GM12891 (cell line): Measurements from ENCODE around the gene MTA2.
A peak's percentile ranks its signal among the peaks of the same experiment; 100 is the strongest.
"Not testable (repeated sequence)": the region's sequence is repeated elsewhere in the genome, so short reads cannot be mapped to it uniquely, and the experiment has no call there.

Experiments used
- DNase-seq: peaks from one replicate; pipeline ENCODE4 v3.0.0; 2011; ENCODE audit warnings: low spot score; ENCODE audit not compliant: insufficient read length
- FAIRE-seq: peaks from 2 replicates; lab custom pipeline; 2011; peaks lifted over from hg19 to GRCh38; lab: Jason Lieb, UNC
- PAX5 ChIP-seq: IDR thresholded peaks from 2 replicates; pipeline ENCODE4 v1.6.1; 2011; ENCODE audit warnings: low read length, moderate library complexity, mild to moderate bottlenecking; ENCODE audit not compliant: insufficient read depth, severe bottlenecking
- POLR2A ChIP-seq: IDR thresholded peaks from 2 replicates; pipeline ENCODE4 v1.6.1; 2011; ENCODE audit warnings: low read depth, low read length, control low read depth
- POLR2AphosphoS5 ChIP-seq: IDR thresholded peaks from 2 replicates; pipeline ENCODE4 v1.6.1; 2011; ENCODE audit warnings: low read depth, low read length, control low read depth
- POU2F2 ChIP-seq: IDR thresholded peaks from 2 replicates; pipeline ENCODE4 v1.6.1; 2011; ENCODE audit warnings: low read depth, mild to moderate bottlenecking, control low read depth, low read length, moderate library complexity
- SPI1 ChIP-seq: IDR thresholded peaks from 2 replicates; pipeline ENCODE4 v1.6.1; 2011; ENCODE audit warnings: low read depth, low read length, control low read depth
- TAF1 ChIP-seq: IDR thresholded peaks from 2 replicates; pipeline ENCODE4 v1.6.1; 2011; ENCODE audit warnings: low read depth, low read length, control low read depth

Gene MTA2

DNA sequence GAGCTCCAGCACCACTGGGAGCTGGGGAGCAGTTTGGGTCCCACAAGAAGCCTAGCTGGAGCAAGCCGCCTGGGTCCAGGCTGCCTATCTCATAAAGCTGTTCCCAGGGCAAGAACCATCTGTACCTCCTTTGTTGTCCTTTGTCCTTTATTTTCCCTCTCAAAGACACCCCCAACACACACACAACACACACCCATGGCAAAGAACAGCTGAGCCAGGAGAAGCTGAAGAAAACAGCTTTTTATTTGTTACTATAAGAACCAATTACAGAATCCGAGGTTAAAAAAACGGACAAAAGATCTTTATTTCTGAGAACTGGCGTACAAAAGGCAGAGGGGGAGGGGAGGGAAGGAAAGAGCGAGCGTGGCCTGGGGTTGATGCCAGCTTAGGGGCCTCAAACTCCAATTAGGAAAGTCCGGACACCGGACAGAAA is 8.7 kb downstream of the MTA2 start:
- DNase-seq (no peak), FAIRE-seq (no peak)
- TF ChIP-seq PAX5, result no peak
- TF ChIP-seq SPI1, result no peak
- no peak for TF ChIP-seq TAF1
- TF ChIP-seq POU2F2, result no peak
- TF ChIP-seq POLR2AphosphoS5, result no peak
- no peak for TF ChIP-seq POLR2A

- peak; percentile 28 for FAIRE-seq
- DNase-seq, result no peak
- no peak; the same call in 1 of the 2 replicates for TF ChIP-seq POLR2AphosphoS5
- no peak for TF ChIP-seq TAF1
- TF ChIP-seq POLR2A, result no peak; the same call in 1 of the 2 replicates
- no peak for TF ChIP-seq PAX5
- TF ChIP-seq POU2F2, result no peak
- no peak for TF ChIP-seq SPI1
Observed at GRCh38 chr11:62592146-62592815, 9.4 kb downstream of the MTA2 start.

- TF ChIP-seq SPI1, result peak; percentile 52
- TF ChIP-seq POLR2AphosphoS5, result peak; percentile 97
- peak; percentile 99 for TF ChIP-seq POLR2A
- TF ChIP-seq TAF1, result peak; percentile 92
- TF ChIP-seq PAX5, result no peak
- TF ChIP-seq POU2F2, result peak; percentile 100
- FAIRE-seq, result peak; percentile 99
- DNase-seq, result peak; percentile 87
Observed at GRCh38 chr11:62591448-62592145, 10.1 kb downstream of the MTA2 start, which contains the start of gene TUT1. TUT1 (minus strand) TSS chr11:62591523; CDS start chr11:62591485, 38 bp downstream.

DNA sequence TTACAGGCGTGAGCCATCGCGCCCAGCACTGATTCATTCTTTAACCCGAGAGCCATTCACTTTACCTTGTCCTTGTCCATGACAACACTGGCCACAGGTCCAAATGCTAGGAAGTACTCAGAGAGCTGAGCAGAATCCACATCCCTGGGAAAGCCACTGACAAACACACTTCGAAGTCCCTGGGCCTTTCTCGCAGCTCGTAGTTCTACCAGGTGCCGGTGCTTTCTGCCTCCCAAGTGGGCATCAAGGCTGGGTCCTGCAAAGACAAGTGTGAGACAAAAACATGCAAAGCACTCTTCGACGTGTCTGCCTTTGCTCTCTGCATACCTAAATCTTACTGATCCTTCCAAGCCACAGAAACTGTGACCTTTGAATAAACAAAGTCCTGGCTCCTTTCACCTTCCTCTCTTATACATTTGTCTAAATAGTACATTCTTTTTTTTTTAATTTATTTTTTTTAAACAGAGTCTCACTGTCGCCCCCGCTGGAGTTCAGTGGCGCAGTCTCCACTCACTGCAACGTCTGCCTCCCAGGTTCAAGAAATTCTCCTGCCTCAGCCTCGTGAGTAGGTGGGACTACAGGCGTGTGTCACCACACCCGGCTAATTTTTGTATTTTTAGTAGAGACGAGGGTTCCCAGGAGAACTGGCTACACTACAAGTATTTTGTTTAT is 12.6 kb downstream of the MTA2 start:
- no peak for FAIRE-seq
- no peak for DNase-seq
- TF ChIP-seq TAF1, result no peak
- TF ChIP-seq POLR2AphosphoS5, result no peak

GRCh38 chr11:62585356-62585755 is 16.3 kb downstream of the MTA2 start:
- not testable (repeated sequence) for DNase-seq, FAIRE-seq

GRCh38 chr11:62581735-62582134 is 19.9 kb downstream of the MTA2 start:
- not testable (repeated sequence) for FAIRE-seq, DNase-seq

DNA sequence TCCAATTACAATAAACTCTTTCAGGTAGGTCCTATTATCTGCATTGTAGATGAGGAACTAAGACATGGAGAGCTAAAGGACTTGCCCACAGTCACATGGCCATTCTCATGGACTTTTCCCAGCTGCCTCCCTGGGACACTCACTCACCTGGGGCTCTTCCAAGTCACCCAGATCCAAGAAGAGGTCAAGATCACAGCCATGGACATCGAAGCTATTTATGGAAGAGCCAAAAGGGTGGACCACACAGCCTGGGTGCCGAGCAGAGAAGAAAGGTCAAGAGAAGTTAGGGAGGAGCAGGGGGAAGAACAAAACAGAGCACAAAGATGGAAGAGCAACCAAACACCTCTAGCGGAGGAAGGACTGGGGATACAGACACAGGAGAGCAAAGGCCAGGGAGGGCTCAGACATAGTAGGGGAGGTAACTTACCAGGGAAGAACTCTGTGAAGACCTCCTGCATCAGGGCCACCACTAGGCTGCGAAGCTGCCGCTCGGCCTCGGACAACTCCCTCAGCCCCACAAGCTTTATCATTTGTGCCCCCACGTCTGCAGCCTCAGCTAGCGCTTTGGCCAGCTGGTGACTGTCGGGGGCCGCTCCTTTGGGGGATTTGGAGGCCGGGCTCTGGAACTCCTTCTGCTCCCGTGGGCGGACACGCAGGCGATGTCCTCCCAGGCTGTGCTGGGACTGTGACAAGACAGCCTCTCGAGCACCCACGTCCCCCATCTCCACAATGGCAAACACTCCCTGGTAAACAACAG is 20.5 kb downstream of the MTA2 start:
- TF ChIP-seq SPI1, result no peak
- TF ChIP-seq POLR2A, result no peak
- TF ChIP-seq POU2F2, result no peak
- TF ChIP-seq PAX5, result no peak
- TF ChIP-seq POLR2AphosphoS5, result no peak
- no peak for TF ChIP-seq TAF1
- FAIRE-seq (no peak), DNase-seq (no peak)

DNA sequence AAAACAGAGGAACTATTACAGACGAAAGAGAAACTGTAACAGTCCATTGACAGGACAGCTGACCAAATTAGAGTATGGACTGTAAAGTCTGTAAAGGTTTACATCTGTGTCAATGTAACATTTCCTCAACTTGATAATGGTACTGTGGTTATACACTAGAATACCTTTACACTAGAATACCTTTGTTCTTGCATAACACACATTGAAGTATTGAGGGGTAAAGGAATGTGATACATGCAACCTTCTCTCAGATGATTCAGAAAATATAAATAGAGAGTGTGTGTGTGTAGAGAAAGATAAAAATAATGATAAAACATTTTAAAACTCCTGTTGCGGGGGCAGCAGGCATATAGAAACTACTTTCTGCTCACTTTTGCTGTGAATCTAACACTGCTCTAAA is 22.4 kb downstream of the MTA2 start:
- TF ChIP-seq TAF1 (no peak), PAX5 (no peak), SPI1 (no peak), POLR2AphosphoS5 (no peak), POU2F2 (no peak), POLR2A (no peak)
- DNase-seq, result no peak
- FAIRE-seq, result no peak

GRCh38 chr11:62578541-62578940 is 23.1 kb downstream of the MTA2 start:
- FAIRE-seq, result no peak
- DNase-seq, result no peak
- TF ChIP-seq SPI1 (no peak), PAX5 (no peak), TAF1 (no peak), POLR2AphosphoS5 (no peak), POU2F2 (no peak), POLR2A (no peak)
